A375 (cell line): ENCODE results near the gene TBC1D3E. TPM values are rescaled to one million over a fixed set of nuclear protein-coding genes. Genes with fewer than 3 reads are reported as not detected.

Source experiments
- small RNA-seq: library from RNA; depleted of rRNA; stranded (forward); fragments of <200 nt; gene quantifications from one replicate; pipeline ENCODE3, GENCODE V24; 2014
- total RNA-seq: library from RNA; depleted of rRNA; stranded (reverse); fragments of >200 nt; shearing (Covaris generic); gene quantifications from 2 replicates; pipeline ENCODE4 v1.2.3, GENCODE V29; 2014; rRNA removed

The TBC1D3E gene
- total RNA-seq, result not detected in 2 replicates

GRCh38 chr17:38127651-38128050 is at the start of gene TBC1D3E:
Gene TBC1D3E, plus strand, starts transcription at chr17:38127951. Its CDS starts 1,545 bp downstream, at chr17:38129496.

Small RNA genes within 50 kb of the gene (small RNA-seq; reads per million reads assigned to genes)
- gene RF00019 (not detected), gene RNA5SP526 (not detected)

Other genes with a start within 250 kb of the TBC1D3E start
- not detected in 2 replicates for gene TBC1D3K, start 203.5 kb upstream of the TBC1D3E start, total RNA-seq
- 4.9 TPM in 2 replicates for gene TBC1D3L, start 138.9 kb upstream of the TBC1D3E start, total RNA-seq
- not detected in 2 replicates for gene TBC1D3D, start 124.0 kb upstream of the TBC1D3E start, total RNA-seq
- gene TBC1D3C, start 59.3 kb upstream of the TBC1D3E start, total RNA-seq, result not detected in 2 replicates
- gene TBC1D3, start 64.6 kb downstream of the TBC1D3E start, total RNA-seq, result not detected in 2 replicates
- gene MRPL45, start 169.2 kb downstream of the TBC1D3E start, total RNA-seq, result 52.2 and 61.5 TPM in 2 replicates
- 0.08 and 0.13 TPM in 2 replicates for gene GPR179, start 216.0 kb downstream of the TBC1D3E start, total RNA-seq
- gene SOCS7, start 223.9 kb downstream of the TBC1D3E start, total RNA-seq, result 13.6 and 17.3 TPM in 2 replicates